HS-27A (cell line): Measurements from ENCODE around the gene ZBTB46.
"Not testable (repeated sequence)": the region's sequence is repeated elsewhere in the genome, so short reads cannot be mapped to it uniquely, and the experiment has no call there.

Experiments used
- DNase-seq: peaks from one replicate; pipeline ENCODE4 v3.0.0-alpha.2; 2012; ENCODE audit warnings: low read depth, missing footprints

Gene ZBTB46

GRCh38 chr20:63858393-63859165, 27.5 kb upstream of the ZBTB46 start:
- DNase-seq, result no peak

DNA sequence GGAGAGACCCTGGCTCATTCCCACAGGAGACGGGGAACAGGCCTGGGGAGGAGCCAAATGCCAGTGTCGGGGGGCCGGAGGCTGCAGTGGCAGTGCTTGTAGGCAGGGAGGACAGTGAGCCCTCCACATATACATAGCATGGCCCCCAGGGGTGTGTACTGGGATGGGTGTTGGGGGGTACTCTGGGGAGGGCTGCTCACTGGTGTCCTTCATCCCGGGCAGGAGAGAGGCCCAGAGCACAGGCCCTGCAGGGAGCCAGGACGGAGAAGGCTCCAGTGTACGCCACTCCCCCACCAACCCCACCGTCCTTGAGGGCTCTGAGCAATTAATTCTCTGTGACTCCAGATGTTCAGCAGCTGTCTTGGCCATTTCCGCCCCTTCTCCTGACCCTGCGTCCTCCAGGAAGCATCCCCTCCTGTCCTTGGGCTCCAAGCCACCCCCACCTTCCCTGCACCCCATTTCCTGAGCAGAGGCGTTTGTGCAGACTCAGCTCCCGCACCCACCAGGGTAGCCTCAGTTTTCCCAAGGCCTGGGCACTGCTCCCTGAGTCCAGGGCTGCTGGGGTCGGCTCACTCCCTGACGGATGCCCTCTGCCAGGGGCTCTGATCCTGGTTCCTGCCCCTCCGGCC, 26.8 kb upstream of the ZBTB46 start:
- DNase-seq, result no peak

- DNase-seq, result no peak
Observed at GRCh38 chr20:63856098-63856511, 25.0 kb upstream of the ZBTB46 start.

GRCh38 chr20:63855363-63856097, 24.5 kb upstream of the ZBTB46 start:
- DNase-seq, result no peak

GRCh38 chr20:63854766-63855362, 23.8 kb upstream of the ZBTB46 start:
- no peak for DNase-seq

DNA sequence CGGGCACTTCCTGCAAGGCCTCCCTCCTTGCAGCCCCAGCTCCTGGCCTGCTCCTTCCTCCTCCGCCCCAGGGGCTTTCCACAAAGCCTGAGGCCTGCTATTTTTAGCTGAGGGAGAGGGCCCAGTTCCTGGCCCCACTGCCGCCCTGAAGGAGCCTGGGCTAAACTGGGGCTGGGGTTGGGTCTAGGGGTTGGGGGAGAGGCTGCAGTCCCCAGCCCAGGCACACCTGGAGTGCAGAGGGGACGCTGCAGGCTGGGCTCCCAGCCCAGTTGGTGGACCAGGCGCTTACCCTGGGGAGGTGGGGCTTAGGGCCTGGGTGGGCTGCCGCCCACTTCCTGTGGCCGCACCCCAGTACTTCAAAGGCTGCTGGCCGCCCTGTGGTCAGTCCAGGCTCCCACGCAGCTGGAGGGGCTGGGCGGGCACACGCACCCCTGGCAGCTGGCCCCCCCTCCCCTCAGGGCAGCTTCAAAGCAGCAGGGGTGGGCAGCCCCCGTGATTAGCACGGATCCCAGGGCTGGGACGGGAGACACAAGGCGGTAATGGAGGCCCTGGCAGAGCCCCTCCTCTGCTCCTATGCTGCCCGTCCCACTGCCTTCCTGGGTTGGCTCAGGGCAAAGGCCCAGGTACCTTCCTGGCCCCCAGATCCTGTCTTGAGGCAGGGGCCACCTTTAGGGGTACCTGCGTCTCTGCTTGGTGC, 23.2 kb upstream of the ZBTB46 start:
- DNase-seq, result no peak

DNA sequence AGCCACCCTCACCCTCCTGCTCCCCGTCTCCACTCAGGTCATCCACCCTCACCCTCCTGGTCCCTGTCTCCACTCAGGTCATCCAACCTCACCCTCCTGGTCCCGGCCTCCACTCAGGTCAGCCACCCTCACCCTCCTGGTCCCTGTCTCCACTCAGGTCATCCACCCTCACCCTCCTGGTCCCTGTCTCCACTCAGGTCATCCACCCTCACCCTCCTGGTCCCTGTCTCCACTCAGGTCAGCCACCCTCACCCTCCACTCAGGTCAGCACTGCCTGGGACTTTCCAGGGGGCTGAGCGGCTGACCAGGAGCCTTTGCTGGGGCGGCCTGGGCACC, 22.6 kb upstream of the ZBTB46 start:
- not testable (repeated sequence) for DNase-seq

DNA sequence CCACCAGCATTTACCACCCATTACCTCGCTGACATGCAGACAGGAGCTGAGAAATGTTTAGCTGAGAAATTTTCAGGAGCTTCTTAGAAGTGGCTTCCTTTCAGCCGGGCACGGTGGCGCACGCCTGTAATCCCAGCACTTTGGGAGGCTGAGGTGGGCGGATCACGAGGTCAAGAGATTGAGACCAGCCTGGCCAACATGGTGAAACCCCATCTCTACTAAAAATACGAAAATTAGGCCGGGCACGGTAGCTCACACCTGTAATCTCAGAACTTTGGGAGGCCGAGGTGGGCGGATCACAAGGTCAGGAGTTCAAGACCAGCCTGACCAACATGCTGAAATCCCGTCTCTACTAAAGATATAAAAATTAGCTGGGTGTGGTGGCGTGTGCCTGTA, 20.5 kb upstream of the ZBTB46 start:
- not testable (repeated sequence) for DNase-seq

DNA sequence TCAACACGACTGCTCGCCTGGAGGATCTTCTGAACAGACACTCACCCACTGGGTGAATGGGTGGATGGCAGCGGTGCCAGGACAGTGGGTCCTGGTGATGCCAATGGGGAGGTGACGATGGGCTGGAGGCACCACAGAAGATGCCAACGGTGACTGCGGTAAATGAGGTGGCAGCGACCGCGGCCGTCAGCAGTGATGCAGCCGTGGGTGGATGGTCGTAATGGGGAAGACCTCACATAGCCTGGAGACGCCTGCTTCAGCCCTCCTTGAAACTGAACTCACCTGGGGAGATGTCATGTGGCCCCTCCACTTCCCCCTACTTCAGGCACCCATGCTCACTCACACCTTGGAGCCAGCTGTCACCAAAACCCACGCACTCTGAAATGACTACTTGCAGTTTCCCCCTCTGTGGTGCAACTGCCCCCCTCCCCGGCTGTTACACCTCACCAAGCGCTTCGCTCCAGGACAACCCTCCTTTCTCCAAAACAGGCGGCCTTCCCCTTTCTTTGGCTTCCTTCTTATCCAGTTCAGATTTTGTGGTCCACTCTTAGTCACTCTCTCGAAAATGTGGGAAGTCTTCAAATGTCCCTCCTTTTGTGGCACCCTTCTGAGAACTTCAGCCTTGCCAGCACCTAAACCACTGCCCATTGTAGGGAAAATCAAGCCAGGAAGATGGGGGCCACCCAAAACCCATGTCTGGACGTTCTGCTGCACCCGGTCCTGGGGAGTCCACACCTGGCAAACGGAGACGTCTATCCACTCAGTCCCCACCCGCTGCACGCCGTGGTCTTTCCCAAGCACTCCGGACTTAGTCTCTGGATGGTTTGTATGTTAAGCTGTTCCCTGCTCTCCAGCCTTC, 19.9 kb upstream of the ZBTB46 start:
- no peak for DNase-seq

DNA sequence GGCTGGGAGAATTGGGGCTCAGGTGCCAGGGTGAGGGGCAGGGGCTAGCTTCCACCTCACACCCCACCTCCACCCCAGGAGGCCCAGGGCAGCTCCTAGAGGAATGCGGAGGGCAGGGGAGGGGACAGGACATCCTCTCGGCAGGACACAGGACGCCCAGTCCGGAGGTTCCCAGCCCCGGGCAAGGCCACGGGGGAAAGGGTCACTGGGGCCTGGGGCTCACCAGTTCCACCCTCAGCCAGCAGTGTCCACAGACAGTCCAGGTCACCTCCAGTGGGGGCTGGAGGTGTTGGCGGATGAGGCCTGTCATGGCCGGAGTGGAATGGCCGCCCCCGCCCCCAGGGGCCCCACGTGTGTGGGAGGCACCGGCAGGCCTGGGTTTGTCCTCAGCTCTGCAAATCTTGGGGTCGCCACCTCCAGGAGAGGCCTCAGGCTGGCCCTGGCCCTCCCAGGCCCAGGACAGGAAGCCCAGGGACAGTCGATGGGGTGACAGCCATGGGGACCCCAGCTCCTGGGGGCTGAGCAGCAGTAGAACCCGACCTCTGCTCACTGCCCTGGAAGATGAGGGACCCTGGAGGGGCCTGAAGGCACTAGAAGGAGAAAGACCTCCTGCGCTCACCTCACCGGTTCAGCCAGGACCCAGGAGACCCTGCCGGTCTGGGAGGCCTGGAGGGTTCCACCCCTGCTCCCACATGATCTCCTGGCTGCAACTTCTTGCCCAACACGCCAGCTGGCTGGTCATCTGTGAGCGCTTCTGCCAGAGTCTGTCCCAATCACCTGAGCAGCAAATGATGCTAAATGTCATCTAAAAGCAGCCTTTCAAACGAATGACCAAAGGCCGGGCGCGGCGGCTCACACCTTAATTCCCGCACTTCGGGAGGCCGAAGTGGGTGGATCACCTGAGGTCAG, 17.2 kb upstream of the ZBTB46 start:
- no peak for DNase-seq

DNA sequence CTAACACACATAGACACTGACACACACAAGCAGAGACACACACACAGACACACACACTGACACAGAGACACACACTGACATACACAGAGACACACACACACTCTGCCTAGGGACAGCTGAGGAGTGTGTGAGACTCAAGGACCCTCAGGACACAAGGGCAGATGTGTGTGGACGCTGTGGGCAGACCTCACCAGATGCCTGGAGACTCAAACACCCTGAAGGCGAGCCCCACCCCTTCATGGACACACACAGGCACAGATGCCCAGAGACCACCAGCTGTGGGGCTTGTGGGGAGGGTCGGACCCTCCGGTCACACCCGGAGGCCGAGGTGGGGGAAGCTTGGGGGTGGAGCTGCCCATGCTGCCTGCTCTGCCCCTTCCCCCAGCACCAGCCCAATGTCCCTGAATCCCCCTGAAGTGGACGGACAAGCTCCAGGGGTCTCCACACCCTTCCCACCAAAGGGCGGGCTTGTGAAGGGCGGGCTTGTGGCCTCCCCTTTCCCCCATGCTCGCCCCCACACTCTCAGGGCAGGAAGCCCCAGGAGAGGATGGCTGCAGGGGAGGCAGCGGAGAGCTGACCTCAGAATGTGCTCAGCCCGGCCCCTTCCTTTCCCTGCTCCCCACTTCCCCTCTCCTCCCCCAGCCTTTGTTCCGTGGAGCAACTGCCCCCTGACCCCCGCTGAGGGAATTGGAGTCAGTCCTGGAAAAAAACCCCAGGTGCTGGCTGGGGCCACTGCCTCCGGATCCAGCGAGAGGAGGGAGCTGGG, 16.4 kb upstream of the ZBTB46 start:
- no peak for DNase-seq

- no peak for DNase-seq
Observed at GRCh38 chr20:63846888-63847236, 15.8 kb upstream of the ZBTB46 start.

DNA sequence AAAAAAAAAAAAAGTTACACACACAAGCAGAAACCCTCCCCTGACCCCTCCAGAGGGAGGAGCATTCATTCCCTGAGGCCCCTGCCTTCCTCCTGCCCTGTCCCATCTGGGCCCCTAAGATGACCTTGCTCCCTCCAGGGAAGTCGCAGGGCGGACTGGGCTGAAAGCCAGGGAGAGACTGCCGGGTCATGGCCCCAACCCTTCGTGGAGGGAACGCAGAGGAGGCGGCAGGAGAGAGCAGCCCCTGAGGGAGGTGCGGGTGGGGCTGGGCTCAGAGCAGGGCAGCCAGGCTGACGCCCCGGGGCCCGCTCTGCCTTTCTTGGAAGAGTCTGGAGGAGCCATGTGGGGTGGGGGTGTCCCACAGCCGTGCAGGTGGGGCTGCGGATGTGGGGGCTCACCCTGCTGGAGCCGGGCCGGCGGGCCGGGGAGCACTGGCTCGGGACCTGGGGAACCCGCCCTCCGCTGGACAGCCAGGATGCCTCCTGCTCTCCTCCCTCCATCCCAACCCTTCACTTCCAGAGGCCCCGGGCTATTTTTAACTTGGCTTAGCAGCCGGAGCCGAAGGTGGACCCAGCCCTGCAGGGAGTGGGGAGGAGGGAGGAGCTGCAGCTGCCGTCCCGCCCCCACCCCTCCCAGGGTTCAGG, 15.2 kb upstream of the ZBTB46 start:
- DNase-seq, result no peak

GRCh38 chr20:63844511-63844991, 13.5 kb upstream of the ZBTB46 start:
- no peak for DNase-seq

DNA sequence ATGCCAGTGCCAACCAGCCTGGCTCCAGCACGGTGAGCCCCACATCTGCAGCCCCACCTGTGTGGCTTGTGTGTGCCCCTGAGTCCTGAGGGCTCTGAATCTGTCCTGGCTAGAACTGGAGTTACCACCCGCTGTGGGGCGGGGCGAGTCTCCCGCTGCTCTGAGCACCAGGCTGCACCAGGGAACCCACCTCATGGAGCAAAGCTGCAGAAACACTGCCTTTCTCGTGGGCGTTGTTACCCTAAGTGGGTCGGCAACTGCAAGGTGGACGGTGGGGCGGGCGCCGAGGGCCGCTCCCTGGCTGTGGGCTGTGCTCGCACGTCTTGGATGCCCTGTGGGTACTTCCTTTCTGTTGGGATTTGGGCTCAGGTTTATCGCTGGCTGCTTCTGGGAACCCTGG, 12.7 kb upstream of the ZBTB46 start:
- DNase-seq, result no peak

- DNase-seq, result no peak
Observed at GRCh38 chr20:63843222-63843621, 12.2 kb upstream of the ZBTB46 start.

DNA sequence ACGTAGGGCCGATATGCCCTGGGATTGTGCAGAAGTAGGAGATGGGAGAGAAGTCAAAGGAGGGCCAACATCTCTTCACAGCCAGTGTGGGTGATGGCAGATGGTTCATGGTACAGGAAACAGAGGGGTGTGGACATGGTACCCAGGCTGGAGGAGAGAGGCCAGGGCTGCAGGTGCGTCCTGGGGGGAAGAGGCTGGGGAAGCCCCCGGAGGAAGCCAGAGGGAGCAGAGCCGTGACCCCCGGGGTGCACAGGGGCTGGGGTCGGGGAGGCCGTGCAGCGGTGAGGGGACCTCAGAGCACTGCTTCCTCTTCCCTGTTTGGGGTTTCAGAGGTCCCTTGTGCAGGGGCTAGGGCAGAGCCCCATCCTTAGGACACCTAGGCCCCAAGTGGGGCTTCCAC, 11.2 kb upstream of the ZBTB46 start:
- no peak for DNase-seq

GRCh38 chr20:63840405-63840828, 9.4 kb upstream of the ZBTB46 start:
- no peak for DNase-seq

DNA sequence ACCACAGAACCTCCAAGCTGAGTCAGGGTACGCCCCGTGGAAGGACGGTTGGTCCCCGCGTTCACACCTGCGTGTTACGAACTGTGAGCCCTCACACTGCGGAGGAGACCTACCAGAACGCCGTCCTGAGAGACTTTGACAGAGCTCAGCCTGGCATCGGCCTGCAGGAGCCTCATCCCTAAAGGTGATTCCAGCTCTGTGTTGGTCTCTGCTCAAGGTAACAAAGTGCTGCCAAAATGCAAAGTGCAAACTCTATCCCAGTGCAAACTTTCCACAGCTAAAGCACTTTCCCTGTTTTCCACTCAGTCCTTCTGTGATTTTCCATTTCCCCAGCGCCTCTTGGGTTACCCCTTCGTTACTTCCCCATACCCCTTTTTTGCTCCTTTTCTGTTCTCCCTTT, 8.6 kb upstream of the ZBTB46 start:
- DNase-seq, result no peak
